ENCODE data around the gene ITGB4. TPM values are rescaled to one million over a fixed set of nuclear protein-coding genes. Genes with fewer than 3 reads are reported as not detected.

Gene ITGB4
- total RNA-seq, 1 experiment from 2014 or later = 568 TPM

- no peak overlapping the region for H3K27ac ChIP-seq (ENCODE audit: low read depth, low read length)
- ChIA-PET POLR2A (interaction anchor here (2.6 kb wide), 1 partner anchor 11 kb away, joined by 20 read pairs; a partner anchor contains a TSS), CTCF (interaction anchor here (1.3 kb wide), 1 partner anchor 137 kb away, joined by 3 read pairs; no protein-coding TSS in a partner anchor), RAD21 (ENCODE audit: low non-redundant PET in 1 of 2, low total read pairs in 2 of 2, uncharacterized antibody in 2 of 2, unreplicated experiment in 2 of 2) (interaction anchor here in 1 of 2 experiments (0.7 kb wide), 1 partner anchor 26 kb away, joined by 4 read pairs; no protein-coding TSS in a partner anchor)
- DNase-seq (ENCODE audit: low read depth, low spot score) (no peak), ATAC-seq (no peak)
- H3K79me2 ChIP-seq (ENCODE audit: insufficient read depth, low read length) = no peaks in the 10 kb centered on the region
- H3K36me3 ChIP-seq (ENCODE audit: control insufficient read depth in 1 of 2, insufficient read depth in 2 of 2, low read length in 2 of 2) = no peaks in the 10 kb centered on the region
- no peak overlapping the region for H3K4me3 ChIP-seq (replicated peaks in 1 of 2; ENCODE audit: low read depth in 1 of 2, low read length in 2 of 2)
- no peak overlapping the region for H3K9ac ChIP-seq (ENCODE audit: low read length)
- no peak overlapping the region for H2AFZ ChIP-seq (ENCODE audit: low read depth, low read length, poor library complexity, severe bottlenecking)
- no peaks in the 10 kb centered on the region for H3K27me3 ChIP-seq (ENCODE audit: insufficient read depth, low read length)
- H3K4me1 ChIP-seq (ENCODE audit: control insufficient read depth in 1 of 2, insufficient read depth in 2 of 2, low read length in 2 of 2) = peaks cover 3 to 13% of the 10 kb centered on the region in 2 experiments; a peak in 3 of 4 replicates
- H4K20me1 ChIP-seq (ENCODE audit: insufficient read depth) = no peaks in the 10 kb centered on the region
- TF ChIP-seq FOSL1 (IDR thresholded peaks at IDR 0.05; ENCODE audit: low read depth) (no peak), CEBPB (IDR thresholded peaks at IDR 0.05; ENCODE audit: low read depth) (no peak), EGR1 (IDR thresholded peaks at IDR 0.05; ENCODE audit: low read depth) (no peak), SRF (IDR thresholded peaks at IDR 0.05; ENCODE audit: low read depth) (no peak), SIN3A (IDR thresholded peaks at IDR 0.05; ENCODE audit: low read depth) (no peak), ATF3 (IDR thresholded peaks at IDR 0.05) (no peak), POLR2A (IDR thresholded peaks at IDR 0.05; ENCODE audit: borderline replicate concordance, extremely low read depth, insufficient read depth, insufficient read length) (no peak), ZFX (IDR thresholded peaks at IDR 0.05) (no peak), ZNF274 (IDR thresholded peaks at IDR 0.05; ENCODE audit: low read depth, low read length) (no peak), EZH2 (IDR thresholded peaks at IDR 0.05) (no peak), POLR2AphosphoS5 (IDR thresholded peaks at IDR 0.05; ENCODE audit: low read depth, low read length) (no peak), RAD21 (IDR thresholded peaks at IDR 0.05; ENCODE audit: low read depth) (no peak), JUND (IDR thresholded peaks at IDR 0.05) (no peak), REST (IDR thresholded peaks at IDR 0.05; ENCODE audit: low read depth) (no peak), CBX3 (IDR thresholded peaks at IDR 0.05; ENCODE audit: low read depth) (no peak), TCF7L2 (IDR thresholded peaks at IDR 0.05; ENCODE audit: borderline replicate concordance, extremely low read depth, insufficient read depth, insufficient read length) (no peak)
- TF ChIP-seq, protein P1, sequence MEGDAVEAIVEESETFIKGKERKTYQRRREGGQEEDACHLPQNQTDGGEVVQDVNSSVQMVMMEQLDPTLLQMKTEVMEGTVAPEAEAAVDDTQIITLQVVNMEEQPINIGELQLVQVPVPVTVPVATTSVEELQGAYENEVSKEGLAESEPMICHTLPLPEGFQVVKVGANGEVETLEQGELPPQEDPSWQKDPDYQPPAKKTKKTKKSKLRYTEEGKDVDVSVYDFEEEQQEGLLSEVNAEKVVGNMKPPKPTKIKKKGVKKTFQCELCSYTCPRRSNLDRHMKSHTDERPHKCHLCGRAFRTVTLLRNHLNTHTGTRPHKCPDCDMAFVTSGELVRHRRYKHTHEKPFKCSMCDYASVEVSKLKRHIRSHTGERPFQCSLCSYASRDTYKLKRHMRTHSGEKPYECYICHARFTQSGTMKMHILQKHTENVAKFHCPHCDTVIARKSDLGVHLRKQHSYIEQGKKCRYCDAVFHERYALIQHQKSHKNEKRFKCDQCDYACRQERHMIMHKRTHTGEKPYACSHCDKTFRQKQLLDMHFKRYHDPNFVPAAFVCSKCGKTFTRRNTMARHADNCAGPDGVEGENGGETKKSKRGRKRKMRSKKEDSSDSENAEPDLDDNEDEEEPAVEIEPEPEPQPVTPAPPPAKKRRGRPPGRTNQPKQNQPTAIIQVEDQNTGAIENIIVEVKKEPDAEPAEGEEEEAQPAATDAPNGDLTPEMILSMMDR (IDR thresholded peaks at IDR 0.05 in 2 of 3, conservative IDR thresholded peaks at IDR 0.05 in 1 of 3; ENCODE audit: borderline replicate concordance in 1 of 3, insufficient read depth in 1 of 3, low read depth in 2 of 3, low read length in 2 of 3) = no peak
- no peaks in the 10 kb centered on the region for H3K9me3 ChIP-seq (ENCODE audit: control insufficient read depth in 1 of 2, insufficient read depth in 1 of 2, low read depth in 1 of 2, low read length in 2 of 2)
- no TSS peak for BruUV-seq (replicated peaks)
- H3K9me2 ChIP-seq (ENCODE audit: insufficient read depth) = no peaks in the 10 kb centered on the region
- no peak overlapping the region for H3K4me2 ChIP-seq (ENCODE audit: low read length)
- intact Hi-C loops (cut with micrococcal nuclease) = no loop called here
These were observed 48.3 kb downstream of the ITGB4 start for GRCh38 chr17:75769536-75769935.
